Ammon's horn (tissue), 1 donor: ENCODE results near the gene NRXN3.

Experiments used
- DNase-seq: peaks from one replicate; pipeline ENCODE4 v3.0.0-alpha.2; 2016; ENCODE audit warnings: low spot score

NRXN3 gene

DNA sequence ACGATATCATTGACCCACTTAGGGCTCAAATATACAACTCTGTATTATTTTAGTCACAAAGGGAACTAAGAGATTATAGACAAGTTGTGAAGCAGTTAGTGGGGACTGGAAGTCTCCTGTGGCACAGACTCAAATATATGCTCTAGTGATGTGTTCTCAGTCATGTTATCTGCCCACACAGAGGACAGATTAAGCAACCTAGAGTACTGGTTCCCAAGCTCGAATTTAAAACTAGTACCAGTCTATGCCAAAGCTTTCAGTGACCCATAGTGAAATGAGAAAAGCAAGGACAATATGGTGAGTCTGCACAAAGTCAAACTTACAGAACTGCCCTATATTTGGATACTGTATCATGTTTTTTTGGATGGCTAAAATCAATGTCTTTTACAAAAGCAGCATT is 1651.9 kb downstream of the NRXN3 start:
- no peak for DNase-seq

- DNase-seq: peak; percentile 89
Measured at GRCh38 chr14:79825046-79825521, 1654.9 kb downstream of the NRXN3 start.

DNA sequence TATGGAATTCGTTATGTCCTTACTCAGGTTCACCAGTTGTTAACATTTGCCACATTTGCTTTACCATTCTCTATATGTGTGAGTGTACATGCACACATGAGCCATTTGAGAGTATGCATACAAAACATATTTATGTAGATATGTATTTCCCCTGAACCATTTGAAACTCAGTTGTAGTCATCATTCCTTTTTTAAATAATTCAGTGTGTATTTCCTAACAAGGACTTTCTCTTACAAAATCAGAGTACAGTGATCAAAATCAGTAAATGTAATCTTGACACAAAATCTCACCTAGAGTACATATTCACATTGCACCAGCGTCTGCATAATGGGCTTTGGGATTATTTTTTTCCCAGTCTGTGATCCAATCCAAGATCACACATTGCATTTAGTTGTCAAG is 1656.2 kb downstream of the NRXN3 start:
- no peak for DNase-seq

GRCh38 chr14:79829405-79830166 is 1659.4 kb downstream of the NRXN3 start:
- DNase-seq: no peak

- peak; percentile 38 for DNase-seq
Measured at GRCh38 chr14:79831195-79831892, 1661.2 kb downstream of the NRXN3 start.

DNA sequence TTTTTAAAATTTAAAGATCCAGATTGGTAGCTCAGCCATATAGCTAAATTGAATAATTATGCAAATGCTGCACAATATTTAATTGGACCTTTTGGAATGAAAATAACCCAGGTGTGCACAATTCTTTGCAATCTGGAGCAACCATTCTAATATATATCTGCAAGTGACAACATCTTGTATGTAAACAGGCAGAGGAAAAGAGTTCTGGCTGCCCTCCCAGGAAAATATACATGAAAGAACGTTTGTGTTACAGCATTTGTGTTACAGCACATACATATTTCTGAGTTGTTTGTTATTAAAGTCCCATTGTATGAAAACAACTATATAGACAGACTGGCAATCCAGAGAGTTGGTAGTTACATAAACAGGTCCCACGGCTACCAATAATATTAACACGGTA is 1663.6 kb downstream of the NRXN3 start:
- DNase-seq: no peak

- no peak for DNase-seq
Measured at GRCh38 chr14:79834868-79835267, 1664.7 kb downstream of the NRXN3 start.

DNA sequence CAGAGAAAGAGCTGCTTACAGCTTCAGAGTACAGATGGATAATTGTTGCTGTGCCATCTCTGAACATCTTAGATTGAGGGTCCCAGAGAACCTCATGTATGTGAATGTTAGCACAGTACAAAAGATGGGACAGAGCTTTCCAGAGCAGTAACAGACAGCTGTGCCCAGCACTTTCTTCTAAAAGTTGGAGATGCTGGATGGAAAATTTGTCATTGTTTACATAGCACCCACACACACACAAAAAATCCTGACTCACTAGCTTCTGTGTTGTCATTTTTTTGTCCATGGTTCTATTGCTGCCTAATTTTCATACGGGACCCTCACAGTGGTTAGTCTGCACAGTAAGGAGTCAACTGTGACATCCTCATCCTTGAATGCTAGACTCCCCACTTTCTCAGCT is 1666.4 kb downstream of the NRXN3 start:
- no peak for DNase-seq

DNA sequence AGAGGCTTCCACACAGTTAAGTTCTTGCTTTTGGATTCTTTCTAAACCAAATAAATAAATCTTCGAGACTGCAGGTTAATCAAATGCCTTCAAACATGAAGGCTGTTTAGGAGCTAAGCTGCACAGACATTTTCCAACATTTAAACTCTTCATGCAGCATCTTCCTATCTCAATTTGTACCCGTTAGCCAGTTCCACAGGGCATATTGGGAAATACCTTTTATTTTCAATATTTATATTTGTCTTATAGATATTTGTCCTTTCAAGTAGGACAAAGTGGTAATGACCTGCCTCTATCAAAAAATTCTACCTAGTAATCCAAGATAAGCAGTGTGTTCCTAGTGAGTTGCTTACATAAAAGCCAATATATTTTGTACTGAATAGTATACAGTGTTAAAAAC is 1667.5 kb downstream of the NRXN3 start:
- DNase-seq: no peak

- no peak for DNase-seq
Measured at GRCh38 chr14:79840103-79840502, 1669.9 kb downstream of the NRXN3 start.

DNA sequence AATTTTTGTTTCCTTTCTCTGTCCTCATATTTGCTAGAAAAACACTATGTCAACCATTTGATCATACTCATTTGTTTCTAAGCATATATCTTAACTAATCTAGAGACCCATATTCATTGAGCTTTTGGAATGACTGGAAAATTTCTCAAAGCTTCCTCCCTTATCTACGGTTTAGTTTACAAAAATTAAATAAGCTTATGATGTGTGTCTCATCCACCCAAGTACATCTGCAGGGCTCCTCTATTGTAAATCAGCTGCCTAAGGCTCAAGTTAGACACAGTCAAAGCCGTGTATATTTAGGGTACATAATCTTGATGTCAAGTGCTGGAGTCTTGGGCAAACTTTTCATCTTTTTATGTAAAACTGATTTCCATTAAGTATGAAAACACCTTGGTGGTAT is 1670.7 kb downstream of the NRXN3 start:
- DNase-seq: no peak

- DNase-seq: no peak
Measured at GRCh38 chr14:79841433-79841832, 1671.3 kb downstream of the NRXN3 start.

GRCh38 chr14:79842270-79842669 is 1672.1 kb downstream of the NRXN3 start:
- no peak for DNase-seq

DNA sequence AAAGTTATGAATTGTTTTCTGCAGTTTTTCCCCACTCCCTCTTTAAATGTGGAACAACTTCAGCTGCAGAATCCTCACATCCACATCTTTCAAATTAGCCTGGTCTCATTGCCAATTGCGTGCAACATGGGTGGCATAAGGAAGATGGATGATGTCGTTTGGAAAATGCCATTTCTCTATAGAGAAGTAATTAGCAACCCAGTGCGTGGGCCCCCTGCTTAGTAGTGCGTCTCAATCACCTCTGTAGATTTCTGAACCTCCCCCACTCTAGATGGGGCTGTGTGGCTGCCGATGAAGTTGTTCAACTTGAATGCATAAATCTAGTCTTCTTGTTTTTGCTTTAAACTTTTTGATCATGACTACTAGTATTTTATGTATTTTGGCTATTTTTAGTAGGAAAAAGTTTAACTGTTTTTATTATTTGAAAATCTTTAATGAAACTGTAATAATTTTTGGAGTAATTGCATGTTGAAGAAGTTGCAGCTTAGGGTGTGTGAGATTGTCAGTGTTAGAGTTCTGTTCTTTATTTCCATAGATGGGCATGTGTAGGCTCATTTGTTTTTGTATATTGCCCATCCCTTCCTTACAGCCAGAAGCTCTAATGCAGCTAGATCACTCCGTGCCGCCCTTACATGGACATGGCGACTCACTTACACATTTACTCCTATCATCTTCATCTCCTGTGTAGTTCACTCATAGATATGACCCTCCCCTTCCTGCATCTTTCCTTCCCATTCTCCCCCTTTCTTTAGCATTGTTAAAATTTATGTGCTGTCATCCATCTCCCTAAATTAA is 1683.0 kb downstream of the NRXN3 start:
- DNase-seq: no peak

DNA sequence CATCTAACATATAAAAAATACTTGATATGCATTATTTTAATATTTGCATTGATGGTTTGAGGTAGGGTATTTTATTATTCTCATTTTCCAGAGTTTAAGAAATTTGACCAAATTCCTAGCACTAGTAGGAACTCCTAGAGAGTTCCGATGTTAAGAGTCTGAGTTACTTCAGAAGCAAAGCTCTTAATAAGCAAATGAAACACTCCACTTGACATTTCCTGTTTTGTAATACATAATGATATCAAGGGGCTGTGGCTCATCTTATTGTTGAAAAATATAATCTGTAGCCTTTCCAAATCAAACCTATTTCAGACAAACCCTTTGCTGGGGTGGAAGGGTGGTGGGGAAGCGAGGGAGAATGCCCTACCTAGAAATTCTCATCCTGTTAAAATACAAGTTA is 1685.6 kb downstream of the NRXN3 start:
- DNase-seq: no peak

DNA sequence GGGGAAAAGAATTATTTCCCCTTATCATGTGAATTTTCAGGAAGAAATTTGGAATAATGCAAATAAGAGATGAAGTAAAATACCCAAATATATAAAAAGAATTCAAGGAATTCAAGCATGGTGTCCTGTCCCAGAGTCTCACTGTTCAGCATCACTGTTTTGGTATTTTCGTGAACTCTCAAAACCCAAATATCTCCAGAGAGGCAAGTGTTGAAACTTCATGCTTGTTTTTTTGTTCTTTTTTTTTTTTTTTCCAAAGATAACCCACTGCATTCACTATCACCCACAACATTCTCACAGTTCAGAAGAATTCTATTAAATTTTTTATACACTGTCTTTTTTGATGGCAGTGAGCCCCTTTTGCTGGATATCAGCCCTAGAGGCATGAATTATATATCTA is 1686.2 kb downstream of the NRXN3 start:
- no peak for DNase-seq

DNA sequence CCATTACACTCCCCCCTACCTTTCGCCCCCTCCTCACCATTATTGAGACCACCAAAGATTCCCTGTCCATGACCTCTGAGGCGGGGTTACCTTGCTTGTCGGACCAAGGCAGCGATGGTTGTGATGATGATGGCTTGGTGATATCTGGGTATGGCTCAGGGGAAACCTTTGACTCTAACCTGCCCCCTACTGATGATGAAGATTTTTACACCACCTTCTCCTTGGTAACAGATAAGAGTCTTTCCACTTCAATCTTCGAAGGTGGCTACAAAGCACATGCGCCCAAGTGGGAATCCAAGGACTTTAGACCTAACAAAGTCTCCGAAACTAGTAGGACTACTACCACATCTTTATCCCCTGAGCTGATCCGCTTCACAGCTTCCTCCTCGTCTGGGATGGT is 1690.9 kb downstream of the NRXN3 start:
- DNase-seq: no peak

- no peak for DNase-seq
Measured at GRCh38 chr14:79862045-79862444, 1691.9 kb downstream of the NRXN3 start.

DNA sequence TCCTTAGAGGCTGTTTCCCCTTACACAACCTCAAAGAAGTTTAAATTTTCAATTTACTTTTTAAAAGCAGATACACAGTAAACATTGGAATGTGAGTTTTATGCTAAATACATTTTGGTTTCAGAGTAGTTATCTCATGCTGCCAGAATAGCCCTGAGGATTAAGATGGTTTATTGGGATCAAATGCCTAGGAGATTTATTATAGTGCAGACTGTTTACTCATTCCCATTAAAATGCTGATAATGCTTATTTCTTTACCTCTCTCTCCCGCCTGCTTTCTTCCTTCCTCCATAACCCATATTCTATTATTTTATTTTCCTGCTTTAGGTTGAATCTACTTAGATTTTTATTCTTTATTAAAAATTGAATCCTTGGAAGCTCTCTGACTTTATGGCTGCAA is 1701.0 kb downstream of the NRXN3 start:
- no peak for DNase-seq

DNA sequence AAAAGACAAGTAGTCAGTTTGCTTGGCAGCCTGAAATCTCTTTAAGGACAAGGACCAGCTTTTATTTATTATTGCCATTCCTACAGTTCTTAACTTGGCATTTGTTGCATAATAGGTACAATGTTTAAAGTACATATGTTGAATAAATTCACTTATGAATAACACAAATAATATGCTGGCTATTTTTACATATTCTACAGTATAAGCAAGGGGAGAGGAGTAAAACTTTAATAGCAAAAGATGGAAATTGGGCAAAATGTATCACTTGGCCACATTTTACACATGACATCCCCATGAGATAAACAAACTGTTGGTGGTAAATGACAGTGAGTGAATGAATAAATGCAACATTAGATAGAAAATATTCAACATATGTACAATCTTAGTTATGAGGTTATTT is 1708.1 kb downstream of the NRXN3 start:
- DNase-seq: no peak

DNA sequence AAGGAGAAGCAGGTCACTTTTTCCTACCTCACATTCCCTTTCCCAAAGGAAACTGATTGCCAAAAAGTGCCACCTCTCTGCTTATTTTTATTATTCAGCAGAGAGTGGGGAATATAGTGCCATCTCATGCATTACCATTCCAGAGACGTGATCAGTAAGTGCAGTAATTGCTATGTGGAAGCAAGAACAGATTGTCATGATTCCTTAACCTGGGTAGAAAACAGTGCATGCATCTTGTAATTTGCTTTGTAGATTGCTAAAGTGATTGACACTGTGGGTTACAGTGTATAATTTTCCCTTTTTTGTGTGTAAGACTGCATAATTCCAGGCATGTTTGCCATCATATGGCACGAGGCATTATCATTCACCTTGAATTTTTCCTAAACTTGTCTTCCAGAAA is 1708.6 kb downstream of the NRXN3 start:
- DNase-seq: no peak

- no peak for DNase-seq
Measured at GRCh38 chr14:79881299-79881698, 1711.1 kb downstream of the NRXN3 start.

DNA sequence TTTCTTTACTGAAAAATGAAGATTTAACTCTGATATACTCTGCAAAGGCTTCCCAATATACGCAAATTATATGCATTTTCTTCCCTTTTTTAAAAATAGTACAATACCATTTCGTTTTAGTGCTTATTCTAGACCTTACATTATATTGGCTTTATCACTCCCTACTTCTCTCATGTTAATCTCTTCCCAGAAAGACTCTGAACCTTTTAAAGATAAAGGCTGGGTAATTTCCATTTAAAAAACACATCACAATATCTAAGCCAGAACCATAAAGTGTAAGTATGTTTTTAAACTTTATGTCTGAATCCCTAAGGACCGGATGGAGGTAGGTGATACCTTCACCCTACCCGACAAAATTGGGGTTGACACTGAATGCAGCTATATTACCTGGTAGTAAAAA is 1720.4 kb downstream of the NRXN3 start:
- no peak for DNase-seq
